ENCODE results near the gene ARHGAP25. TPM values are rescaled to one million over a fixed set of nuclear protein-coding genes. Genes with fewer than 3 reads are reported as not detected.

ARHGAP25 gene
- polyA plus RNA-seq, 3 donors = 20.8 to 56.8 (median 36.3) TPM

- Mint-ChIP-seq H3K4me3 (peak overlapping the region in 1 of 2 donors; percentile 59), H3K9me3 (peaks cover 0 to 4% (median 0%) of the 10 kb centered on the region in 7 donors), H3K4me1 (peaks cover 95% of the 10 kb centered on the region), H3K27ac (peak overlapping the region in 5 of 7 donors; percentile 93 to 99 (median 97)), H3K27me3 (ENCODE audit: low read depth in 3 of 3) (no peaks in the 10 kb centered on the region), H3K36me3 (peaks cover 17 to 22% of the 10 kb centered on the region in 2 donors)
- no peak for DNase-seq
- no peaks in the 10 kb centered on the region for H4K20me1 ChIP-seq (ENCODE audit: insufficient read depth, low read length)
- peaks cover 93% of the 10 kb centered on the region for H3K79me2 ChIP-seq (ENCODE audit: insufficient read depth, low read length)
- H3K9me3 ChIP-seq (replicated peaks in 1 of 2; ENCODE audit: control insufficient read depth in 1 of 2, insufficient read depth in 1 of 2, low read length in 2 of 2) = no peaks in the 10 kb centered on the region
- H3K27me3 ChIP-seq (ENCODE audit: control insufficient read depth in 2 of 2, insufficient read depth in 2 of 2, low read length in 2 of 2) = no peaks in the 10 kb centered on the region
- intact Hi-C loops (cut with micrococcal nuclease) = loop anchor here in 1 of 2 donors (5.0 kb wide), 1 partner anchor 39 kb away; no protein-coding TSS in a partner anchor
- peaks cover 98 to 100% of the 10 kb centered on the region in 2 donors for H3K4me1 ChIP-seq (ENCODE audit: control insufficient read depth in 1 of 2, insufficient read depth in 2 of 2, low read length in 2 of 2)
- H3K4me2 ChIP-seq (replicated peaks; ENCODE audit: extremely low read depth, low read length, poor library complexity, severe bottlenecking) = peak overlapping the region; percentile 70
- 100% methylated on average over 2 of the region's 4 CpGs for WGBS (ENCODE audit: insufficient coverage)
- no peak overlapping the region for H2AFZ ChIP-seq (ENCODE audit: insufficient read depth, low read depth, low read length, poor library complexity, severe bottlenecking)
- H3K36me3 ChIP-seq (replicated peaks in 1 of 2; ENCODE audit: control insufficient read depth in 1 of 2, insufficient read depth in 2 of 2, low read length in 2 of 2) = peaks cover 0 to 9% of the 10 kb centered on the region in 2 donors
- H3K9ac ChIP-seq (ENCODE audit: insufficient read depth, low read length, poor library complexity, severe bottlenecking) = no peak overlapping the region
- H3K4me3 ChIP-seq (replicated peaks in 1 of 3; ENCODE audit: low read depth in 2 of 3, low read length in 3 of 3) = peak overlapping the region in 1 of 3 experiments; percentile 55
- no peak for TF ChIP-seq CTCF (IDR thresholded peaks at IDR 0.05)
- H3K27ac ChIP-seq (ENCODE audit: low read depth in 1 of 2, low read length in 2 of 2) = peak overlapping the region in 1 of 2 donors; percentile 93
Observed at GRCh38 chr2:68767996-68768395, 33.4 kb downstream of the ARHGAP25 start.

GRCh38 chr2:68768461-68768860 is 33.9 kb downstream of the ARHGAP25 start:
- H3K4me3 ChIP-seq (replicated peaks in 1 of 3; ENCODE audit: low read depth in 2 of 3, low read length in 3 of 3) = peak overlapping the region in 1 of 3 experiments; percentile 55
- H3K4me1 Mint-ChIP-seq = peaks cover 95% of the 10 kb centered on the region
- H3K9me3 ChIP-seq (replicated peaks in 1 of 2; ENCODE audit: control insufficient read depth in 1 of 2, insufficient read depth in 1 of 2, low read length in 2 of 2) = no peaks in the 10 kb centered on the region
- no peaks in the 10 kb centered on the region for H4K20me1 ChIP-seq (ENCODE audit: insufficient read depth, low read length)
- H3K79me2 ChIP-seq (ENCODE audit: insufficient read depth, low read length) = peaks cover 93% of the 10 kb centered on the region
- no peak for TF ChIP-seq CTCF (IDR thresholded peaks at IDR 0.05)
- no peak overlapping the region for H2AFZ ChIP-seq (ENCODE audit: insufficient read depth, low read depth, low read length, poor library complexity, severe bottlenecking)
- 11% methylated on average over 2 of the region's 3 CpGs for WGBS (ENCODE audit: insufficient coverage)
- H3K27me3 Mint-ChIP-seq (ENCODE audit: low read depth in 3 of 3) = no peaks in the 10 kb centered on the region
- peaks cover 17 to 23% of the 10 kb centered on the region in 2 donors for H3K36me3 Mint-ChIP-seq
- DNase-seq = no peak
- no peak overlapping the region for H3K4me3 Mint-ChIP-seq
- peaks cover 0 to 4% (median 0%) of the 10 kb centered on the region in 7 donors for H3K9me3 Mint-ChIP-seq
- peaks cover 0 to 10% of the 10 kb centered on the region in 2 donors for H3K36me3 ChIP-seq (replicated peaks in 1 of 2; ENCODE audit: control insufficient read depth in 1 of 2, insufficient read depth in 2 of 2, low read length in 2 of 2)
- peak overlapping the region; percentile 15 to 93 (median 89) for H3K27ac Mint-ChIP-seq
- no peak overlapping the region for H3K9ac ChIP-seq (ENCODE audit: insufficient read depth, low read length, poor library complexity, severe bottlenecking)
- no peaks in the 10 kb centered on the region for H3K27me3 ChIP-seq (ENCODE audit: control insufficient read depth in 2 of 2, insufficient read depth in 2 of 2, low read length in 2 of 2)
- H3K27ac ChIP-seq (ENCODE audit: low read depth in 1 of 2, low read length in 2 of 2) = peak overlapping the region; percentile 5 to 93
- intact Hi-C loops (cut with micrococcal nuclease) = loop anchor here in 1 of 2 donors (5.0 kb wide), 1 partner anchor 39 kb away; no protein-coding TSS in a partner anchor
- H3K4me1 ChIP-seq (ENCODE audit: control insufficient read depth in 1 of 2, insufficient read depth in 2 of 2, low read length in 2 of 2) = peaks cover 98 to 100% of the 10 kb centered on the region in 2 donors
- peak overlapping the region; percentile 12 for H3K4me2 ChIP-seq (replicated peaks; ENCODE audit: extremely low read depth, low read length, poor library complexity, severe bottlenecking)

Data from CD14-positive monocyte (primary cell).